HEK293 (cell line): ENCODE measurements around the gene POLQ.

Source experiments
- CTCF ChIA-PET: fragments of 350-600 bp; formaldehyde crosslinking; extraction: SDS; loops from one replicate; lab custom pipeline; 2021; ENCODE audit warnings: antibody characterized with exemption; lab: Yijun Ruan, JAX
- POLR2A ChIA-PET: fragments of 300-600 bp; formaldehyde crosslinking; extraction: SDS; loops from one replicate; lab custom pipeline; 2020; ENCODE audit warnings: antibody characterized with exemption, inconsistent platforms; lab: Yijun Ruan, JAX
- H3K27ac ChIP-seq: fragments of 200-500 bp; sonication (Bioruptor generic); 2 replicates; pipeline ENCODE4 v1.5.1; 2014; ENCODE audit warnings: low read depth, low read length, control low read depth, inconsistent platforms; ENCODE audit errors: extremely low read depth
- H3K36me3 ChIP-seq, 2 experiments: fragments of 200-500 bp in 1 of 2; sonication (Bioruptor generic) in 1 of 2; 1 replicate in 1 of 2; 2 replicates in 1 of 2; pipeline ENCODE4 v1.5.1; 2014 to 2017; ENCODE audit warnings: inconsistent platforms in 2 of 2, low read length in 2 of 2; ENCODE audit not compliant: control insufficient read depth in 2 of 2, insufficient read depth in 1 of 2
- H3K4me1 ChIP-seq: fragments of 200-500 bp; sonication (Bioruptor generic); 2 replicates; pipeline ENCODE4 v1.5.1; 2014; ENCODE audit warnings: mild to moderate bottlenecking, low read length, inconsistent platforms; ENCODE audit not compliant: control insufficient read depth, insufficient read depth
- H3K4me3 ChIP-seq: 2 replicates; pipeline ENCODE4 v1.5.1; 2011; ENCODE audit warnings: low read depth, mild to moderate bottlenecking, control low read depth, low read length, moderate library complexity
- H3K9me3 ChIP-seq: fragments of 200-500 bp; sonication (Bioruptor generic); 2 replicates; pipeline ENCODE4 v1.5.1; 2014; ENCODE audit warnings: low read depth, low read length, inconsistent platforms; ENCODE audit not compliant: control insufficient read depth, insufficient read depth
- ATF2 ChIP-seq: fragments of 450-650 bp; formaldehyde crosslinking; IDR thresholded peaks from 2 replicates; pipeline ENCODE4 v1.5.1; 2016; ENCODE audit warnings: missing biosample characterization, missing genetic modification characterization, low read depth
- KLF16 ChIP-seq: fragments of 450-650 bp; formaldehyde crosslinking; IDR thresholded peaks from 2 replicates; pipeline ENCODE4 v1.5.1; 2017; ENCODE audit warnings: missing biosample characterization, missing genetic modification characterization
- KLF9 ChIP-seq: fragments of 450-650 bp; formaldehyde crosslinking; IDR thresholded peaks from 2 replicates; pipeline ENCODE4 v1.5.1; 2016; ENCODE audit warnings: missing biosample characterization, missing genetic modification characterization, low read depth
- SP2 ChIP-seq: fragments of 450-650 bp; formaldehyde crosslinking; IDR thresholded peaks from 2 replicates; pipeline ENCODE4 v1.5.1; 2016; ENCODE audit warnings: missing biosample characterization, missing genetic modification characterization
- TCF7L2 ChIP-seq: IDR thresholded peaks from 2 replicates; pipeline ENCODE4 v1.6.1; 2011; ENCODE audit warnings: low read depth, mild to moderate bottlenecking, inconsistent platforms, low read length, moderate library complexity, borderline replicate concordance
- ZBTB10 ChIP-seq: fragments of 450-650 bp; formaldehyde crosslinking; IDR thresholded peaks from 2 replicates; pipeline ENCODE4 v1.5.1; 2016; ENCODE audit warnings: missing biosample characterization, missing genetic modification characterization
- ZBTB6 ChIP-seq: fragments of 450-650 bp; formaldehyde crosslinking; IDR thresholded peaks from 2 replicates; pipeline ENCODE4 v1.5.1; 2017; ENCODE audit warnings: missing biosample characterization, missing genetic modification characterization
- ZBTB7A ChIP-seq: fragments of 450-650 bp; formaldehyde crosslinking; IDR thresholded peaks from 2 replicates; pipeline ENCODE4 v1.5.1; 2016; ENCODE audit warnings: low read depth, missing biosample characterization, missing genetic modification characterization
- ZBTB8A ChIP-seq: fragments of 450-650 bp; formaldehyde crosslinking; IDR thresholded peaks from 2 replicates; pipeline ENCODE4 v1.5.1; 2016; ENCODE audit warnings: missing biosample characterization, missing genetic modification characterization
- ZFP69B ChIP-seq: fragments of 450-650 bp; formaldehyde crosslinking; IDR thresholded peaks from 2 replicates; pipeline ENCODE4 v1.5.1; 2016; ENCODE audit warnings: missing biosample characterization, missing genetic modification characterization
- ZNF10 ChIP-seq: fragments of 450-650 bp; formaldehyde crosslinking; IDR thresholded peaks from 2 replicates; pipeline ENCODE4 v1.5.1; 2017; ENCODE audit warnings: missing biosample characterization, missing genetic modification characterization
- ZNF157 ChIP-seq: fragments of 450-650 bp; formaldehyde crosslinking; IDR thresholded peaks from 2 replicates; pipeline ENCODE4 v1.5.1; 2016; ENCODE audit warnings: missing biosample characterization, missing genetic modification characterization
- ZNF223 ChIP-seq: fragments of 450-650 bp; formaldehyde crosslinking; IDR thresholded peaks from 2 replicates; pipeline ENCODE4 v1.5.1; 2016; ENCODE audit warnings: missing biosample characterization, missing genetic modification characterization
- ZNF24 ChIP-seq: fragments of 450-650 bp; formaldehyde crosslinking; IDR thresholded peaks from 2 replicates; pipeline ENCODE4 v1.5.1; 2016; ENCODE audit warnings: missing biosample characterization, missing genetic modification characterization
- ZNF280C ChIP-seq: fragments of 450-650 bp; formaldehyde crosslinking; IDR thresholded peaks from 2 replicates; pipeline ENCODE4 v1.5.1; 2016; ENCODE audit warnings: missing biosample characterization, missing genetic modification characterization
- ZNF292 ChIP-seq: fragments of 450-650 bp; formaldehyde crosslinking; IDR thresholded peaks from 2 replicates; pipeline ENCODE4 v1.5.1; 2016; ENCODE audit warnings: low read depth, missing biosample characterization, missing genetic modification characterization, borderline replicate concordance
- ZNF341 ChIP-seq: fragments of 450-650 bp; formaldehyde crosslinking; IDR thresholded peaks from 2 replicates; pipeline ENCODE4; 2016; ENCODE audit warnings: low read depth, missing biosample characterization, missing genetic modification characterization
- ZNF350 ChIP-seq: fragments of 450-650 bp; formaldehyde crosslinking; IDR thresholded peaks from 2 replicates; pipeline ENCODE4 v1.5.0; 2017; ENCODE audit warnings: missing biosample characterization, mild to moderate bottlenecking, missing genetic modification characterization
- ZNF394 ChIP-seq: fragments of 450-650 bp; formaldehyde crosslinking; IDR thresholded peaks from 2 replicates; pipeline ENCODE4 v1.5.1; 2016; ENCODE audit warnings: missing biosample characterization, missing genetic modification characterization, mild to moderate bottlenecking, moderate library complexity, borderline replicate concordance
- ZNF473 ChIP-seq: fragments of 450-650 bp; formaldehyde crosslinking; IDR thresholded peaks from 2 replicates; pipeline ENCODE4 v1.5.1; 2017; ENCODE audit warnings: missing biosample characterization, missing genetic modification characterization
- ZNF529 ChIP-seq: fragments of 450-650 bp; formaldehyde crosslinking; IDR thresholded peaks from 2 replicates; pipeline ENCODE4 v1.5.1; 2017; ENCODE audit warnings: missing genetic modification characterization, missing biosample characterization; ENCODE audit not compliant: insufficient replicate concordance
- ZNF585B ChIP-seq: fragments of 450-650 bp; formaldehyde crosslinking; IDR thresholded peaks from 2 replicates; pipeline ENCODE4 v1.5.1; 2016; ENCODE audit warnings: missing biosample characterization, missing genetic modification characterization
- ZNF645 ChIP-seq: fragments of 450-650 bp; formaldehyde crosslinking; IDR thresholded peaks from 2 replicates; pipeline ENCODE4; 2016; ENCODE audit warnings: missing biosample characterization, missing genetic modification characterization
- ZNF660 ChIP-seq: fragments of 450-650 bp; IDR thresholded peaks from 2 replicates; pipeline ENCODE4 v1.5.1; 2018; ENCODE audit warnings: missing biosample characterization, mild to moderate bottlenecking, missing genetic modification characterization
- ZNF837 ChIP-seq: fragments of 450-650 bp; formaldehyde crosslinking; IDR thresholded peaks from 2 replicates; pipeline ENCODE4 v1.5.1; 2016; ENCODE audit warnings: missing biosample characterization, missing genetic modification characterization

POLQ gene

GRCh38 chr3:121557426-121557934 is 11.7 kb upstream of the POLQ start:
- Histone ChIP-seq H3K9me3 (no peaks in the 10 kb centered on the region), H3K27ac (no peak overlapping the region), H3K36me3 (no peaks in the 10 kb centered on the region), H3K4me3 (no peak overlapping the region), H3K4me1 (no peaks in the 10 kb centered on the region)
- ChIA-PET CTCF (no interaction called here), POLR2A (no interaction called here)
- TF ChIP-seq ZNF660 (tag by site-specific recombination), result no peak

GRCh38 chr3:121552797-121553196 is 7.0 kb upstream of the POLQ start:
- Histone ChIP-seq H3K36me3 (no peaks in the 10 kb centered on the region), H3K27ac (no peak overlapping the region), H3K9me3 (no peaks in the 10 kb centered on the region), H3K4me1 (no peaks in the 10 kb centered on the region), H3K4me3 (no peak overlapping the region)
- CTCF ChIA-PET, result no interaction called here
- POLR2A ChIA-PET, result no interaction called here
- TF ChIP-seq ZNF10 (no peak), ZNF223 (tag by site-specific recombination) (no peak), ZNF660 (tag by site-specific recombination) (no peak), ZNF341 (tag by site-specific recombination) (no peak), ZNF529 (tag by site-specific recombination) (no peak), ZNF645 (tag by site-specific recombination) (no peak), ZNF157 (tag by site-specific recombination) (no peak), ZNF350 (tag by site-specific recombination) (no peak), ZBTB8A (tag by site-specific recombination) (no peak), ZNF280C (tag by site-specific recombination) (no peak), KLF9 (no peak), SP2 (tag by site-specific recombination) (no peak), ATF2 (tag by site-specific recombination) (no peak), ZBTB6 (tag by site-specific recombination) (no peak), ZNF394 (tag by site-specific recombination) (no peak), TCF7L2 (no peak), ZNF473 (tag by site-specific recombination) (no peak)

GRCh38 chr3:121552379-121552778 is 6.6 kb upstream of the POLQ start:
- CTCF ChIA-PET, result interaction anchor here (0.5 kb wide), 1 partner anchor 674 kb away, joined by 3 read pairs; no protein-coding TSS in a partner anchor
- no peaks in the 10 kb centered on the region for H3K4me1 ChIP-seq
- POLR2A ChIA-PET, result no interaction called here
- no peaks in the 10 kb centered on the region for H3K36me3 ChIP-seq
- no peak overlapping the region for H3K27ac ChIP-seq
- no peaks in the 10 kb centered on the region for H3K9me3 ChIP-seq
- no peak overlapping the region for H3K4me3 ChIP-seq
- TF ChIP-seq ZNF292 (tag by site-specific recombination), result no peak
- no peak for TF ChIP-seq ZBTB7A (tag by site-specific recombination)
- TF ChIP-seq KLF16 (tag by site-specific recombination), result no peak
- no peak for TF ChIP-seq ZNF24 (tag by site-specific recombination)
- TF ChIP-seq ZNF660 (tag by site-specific recombination), result no peak
- no peak for TF ChIP-seq ZBTB10 (tag by site-specific recombination)
- TF ChIP-seq ZNF837 (tag by site-specific recombination), result no peak
- no peak for TF ChIP-seq ZFP69B (tag by site-specific recombination)
- TF ChIP-seq ZNF585B (tag by site-specific recombination), result no peak
